Tibial artery (tissue), 4 donors: ENCODE results near the gene USP26.
"Not testable (repeated sequence)": the region's sequence is repeated elsewhere in the genome, so short reads cannot be mapped to it uniquely, and the experiment has no call there.

Source experiments
- DNase-seq, 2 donors: peaks; one replicate each; pipeline ENCODE4 v3.0.0-alpha.2; 2019
- H3K27ac ChIP-seq, 2 donors: fragments of 200-600 bp; sonication (generic) in 1 of 2; 1 replicate in 1 of 2; 2 replicates in 1 of 2; pipeline ENCODE4 v1.5.1; 2018 to 2019; ENCODE audit warnings: mild to moderate bottlenecking in 1 of 2
- H3K27me3 ChIP-seq, 2 donors: fragments of 200-600 bp; sonication (generic) in 1 of 2; one replicate each; pipeline versions ENCODE4 v1.5.1 to v1.6.0; 2016 to 2019
- H3K36me3 ChIP-seq, 3 donors: fragments of 200-600 bp; sonication (generic) in 2 of 3; one replicate each; pipeline ENCODE4 v1.5.1; 2016 to 2019; ENCODE audit warnings: mild to moderate bottlenecking in 2 of 3
- H3K4me1 ChIP-seq, 4 donors: fragments of 200-600 bp; sonication (generic) in 2 of 4; 1 replicate in 3 of 4; 2 replicates in 1 of 4; pipeline ENCODE4 v1.5.1; 2016 to 2019
- H3K4me3 ChIP-seq, 2 donors: fragments of 200-600 bp; sonication (generic) in 1 of 2; 1 replicate in 1 of 2; 2 replicates in 1 of 2; pipeline ENCODE4 v1.5.1; 2018 to 2019; ENCODE audit warnings: mild to moderate bottlenecking in 2 of 2
- H3K9me3 ChIP-seq, 3 donors: fragments of 200-600 bp; sonication (generic) in 1 of 3; one replicate each; pipeline ENCODE4 v1.5.1; 2016 to 2019
- intact Hi-C: fragments of 100-400 bp; cut with DNase I; formaldehyde crosslinking; loops from one replicate; pipeline ENCODE4 v1.15.0; 2023; ENCODE audit warnings: low total_unique reads
- TF ChIP-seq, protein P1 (sequence below), 2 experiments: fragments of 200-600 bp in 1 of 2; fragments of 450-650 bp in 1 of 2; IDR thresholded peaks; one replicate each; pipeline ENCODE4 v1.5.1; 2017 to 2019; ENCODE audit warnings: antibody characterized with exemption in 2 of 2, mild to moderate bottlenecking in 1 of 2, moderate library complexity in 1 of 2

The USP26 gene

DNA sequence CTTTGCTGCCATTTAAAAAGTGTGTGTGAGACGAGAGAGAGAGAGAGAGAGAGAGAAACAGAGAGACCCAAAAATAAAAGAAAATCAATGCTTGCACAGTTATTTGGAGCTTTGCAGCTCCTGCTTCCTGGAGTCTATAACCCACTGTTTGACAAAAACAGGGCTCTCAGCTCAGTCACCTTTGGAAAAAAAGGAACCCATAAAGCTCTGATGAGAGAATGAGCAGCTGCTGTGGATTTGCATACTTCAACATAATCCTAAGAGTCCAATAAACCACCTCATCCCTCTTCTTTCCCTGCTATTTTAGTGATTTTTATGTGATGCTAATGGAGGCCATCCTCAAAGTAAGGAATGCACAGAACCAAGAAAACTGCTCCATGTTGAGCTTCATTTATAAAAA lies 50.3 kb downstream of the USP26 start:
- H3K4me3 ChIP-seq: no peak overlapping the region
- no peak overlapping the region for H3K27ac ChIP-seq
- no peaks in the 10 kb centered on the region for H3K27me3 ChIP-seq
- H3K36me3 ChIP-seq: no peaks in the 10 kb centered on the region
- no peaks in the 10 kb centered on the region for H3K4me1 ChIP-seq
- TF ChIP-seq, protein P1, sequence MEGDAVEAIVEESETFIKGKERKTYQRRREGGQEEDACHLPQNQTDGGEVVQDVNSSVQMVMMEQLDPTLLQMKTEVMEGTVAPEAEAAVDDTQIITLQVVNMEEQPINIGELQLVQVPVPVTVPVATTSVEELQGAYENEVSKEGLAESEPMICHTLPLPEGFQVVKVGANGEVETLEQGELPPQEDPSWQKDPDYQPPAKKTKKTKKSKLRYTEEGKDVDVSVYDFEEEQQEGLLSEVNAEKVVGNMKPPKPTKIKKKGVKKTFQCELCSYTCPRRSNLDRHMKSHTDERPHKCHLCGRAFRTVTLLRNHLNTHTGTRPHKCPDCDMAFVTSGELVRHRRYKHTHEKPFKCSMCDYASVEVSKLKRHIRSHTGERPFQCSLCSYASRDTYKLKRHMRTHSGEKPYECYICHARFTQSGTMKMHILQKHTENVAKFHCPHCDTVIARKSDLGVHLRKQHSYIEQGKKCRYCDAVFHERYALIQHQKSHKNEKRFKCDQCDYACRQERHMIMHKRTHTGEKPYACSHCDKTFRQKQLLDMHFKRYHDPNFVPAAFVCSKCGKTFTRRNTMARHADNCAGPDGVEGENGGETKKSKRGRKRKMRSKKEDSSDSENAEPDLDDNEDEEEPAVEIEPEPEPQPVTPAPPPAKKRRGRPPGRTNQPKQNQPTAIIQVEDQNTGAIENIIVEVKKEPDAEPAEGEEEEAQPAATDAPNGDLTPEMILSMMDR (IDR thresholded peaks at IDR 0.05): no peak
- intact Hi-C loops: no loop called here
- DNase-seq: no peak
- H3K9me3 ChIP-seq: no peaks in the 10 kb centered on the region

DNA sequence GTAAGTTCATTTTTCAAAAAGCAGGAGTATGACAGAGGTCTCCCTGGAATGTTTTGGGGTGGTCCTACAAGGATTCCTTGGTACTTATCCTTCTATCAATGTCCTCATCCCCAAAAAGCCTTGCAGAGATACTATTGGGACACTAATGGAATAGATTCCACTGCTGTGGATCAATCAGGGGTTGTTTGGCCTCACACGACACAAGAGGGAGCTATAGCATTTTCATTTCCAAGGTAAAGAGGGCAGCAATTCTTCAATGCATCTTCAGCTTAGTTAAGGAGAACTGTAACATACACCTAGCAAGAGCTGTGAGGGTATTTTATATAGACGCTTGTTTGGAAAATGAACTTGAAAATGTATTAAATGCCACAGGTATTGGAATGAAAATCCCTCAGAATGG lies 50.9 kb downstream of the USP26 start:
- Histone ChIP-seq H3K36me3 (no peaks in the 10 kb centered on the region), H3K27me3 (no peaks in the 10 kb centered on the region), H3K27ac (no peak overlapping the region), H3K4me3 (no peak overlapping the region), H3K9me3 (no peaks in the 10 kb centered on the region), H3K4me1 (no peaks in the 10 kb centered on the region)
- TF ChIP-seq, protein P1 (IDR thresholded peaks at IDR 0.05): peak in 1 of 2 experiments; percentile 13
- DNase-seq: no peak
- intact Hi-C loops: no loop called here

DNA sequence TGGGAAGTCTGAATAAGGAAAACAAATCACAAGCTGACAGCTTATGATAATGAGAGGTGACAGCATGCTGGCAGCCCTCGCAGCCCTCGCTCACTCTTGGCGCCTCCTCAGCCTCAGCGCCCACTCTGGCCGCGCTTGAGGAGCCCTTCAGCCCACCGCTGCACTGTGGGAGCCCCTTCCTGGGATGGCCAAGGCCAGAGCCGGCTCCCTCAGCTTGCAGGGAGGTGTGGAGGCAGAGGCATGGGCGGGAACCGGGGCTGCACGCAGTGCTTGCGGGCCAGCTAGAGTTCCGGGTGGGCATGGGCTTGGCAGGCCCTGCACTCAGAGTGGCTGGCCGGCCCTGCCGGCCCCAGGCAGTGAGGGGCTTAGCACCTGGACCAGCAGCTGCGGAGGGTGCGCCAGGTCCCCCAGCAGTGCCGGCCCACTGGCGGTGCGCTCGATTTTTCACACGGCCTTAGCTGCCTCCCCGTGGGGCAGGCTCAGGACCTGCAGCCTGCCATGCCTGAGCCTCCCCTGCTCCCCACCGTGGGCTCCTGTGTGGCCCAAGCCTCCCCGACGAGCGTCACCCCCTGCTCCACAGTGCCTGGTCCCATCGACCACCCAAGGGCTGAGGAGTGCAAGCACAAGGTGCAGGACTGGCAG lies 52.6 kb downstream of the USP26 start:
- H3K9me3 ChIP-seq, H3K27ac ChIP-seq, intact Hi-C loops, DNase-seq, H3K4me3 ChIP-seq, H3K27me3 ChIP-seq, H3K36me3 ChIP-seq, H3K4me1 ChIP-seq: not testable (repeated sequence)

DNA sequence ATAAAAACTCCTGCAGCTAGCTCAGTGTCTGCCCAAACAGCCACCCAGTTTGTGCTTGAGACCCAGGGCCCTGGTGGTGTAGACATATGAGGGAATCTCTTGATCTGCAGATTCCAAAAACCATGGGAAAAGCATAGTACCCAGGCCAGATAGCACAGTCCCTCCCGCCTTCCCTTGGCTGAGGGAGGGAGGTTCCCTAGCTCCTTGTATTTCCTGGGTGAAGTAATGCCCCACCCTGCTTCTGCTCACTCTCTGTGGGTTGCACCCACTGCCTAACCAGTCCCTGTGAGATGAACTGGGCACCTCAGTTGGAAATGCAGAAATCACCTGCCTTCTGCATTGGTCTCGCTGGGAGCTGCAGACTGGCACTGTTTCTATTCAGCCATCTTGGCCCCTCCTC lies 54.6 kb downstream of the USP26 start:
- TF ChIP-seq, protein P1 (IDR thresholded peaks at IDR 0.05): no peak

DNA sequence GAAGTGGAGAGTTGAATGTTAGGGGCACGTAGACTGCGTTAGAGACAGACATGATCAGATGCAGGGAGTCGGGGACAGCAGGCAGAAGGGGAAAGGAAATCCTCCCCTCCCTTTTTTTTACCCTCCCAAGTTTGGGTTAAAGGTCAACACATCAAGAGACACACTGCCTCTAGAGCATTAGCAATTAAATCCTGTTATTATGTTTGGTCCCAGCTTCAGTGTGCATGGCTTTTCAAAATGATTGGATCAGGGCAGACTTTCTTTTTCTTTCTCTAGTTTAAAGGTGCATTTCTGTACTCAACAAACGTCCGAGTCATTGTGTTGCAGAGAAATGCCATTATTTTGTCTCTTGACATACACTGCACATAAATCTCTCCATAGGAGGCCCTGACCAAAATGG lies 63.9 kb downstream of the USP26 start:
- Histone ChIP-seq H3K27me3 (no peaks in the 10 kb centered on the region), H3K27ac (no peak overlapping the region), H3K9me3 (no peaks in the 10 kb centered on the region), H3K4me1 (no peaks in the 10 kb centered on the region), H3K36me3 (no peaks in the 10 kb centered on the region), H3K4me3 (no peak overlapping the region)
- TF ChIP-seq, protein P1 (IDR thresholded peaks at IDR 0.05): no peak
- intact Hi-C loops: no loop called here
- DNase-seq: no peak

More for the DNA sequence above, 54.6 kb downstream of the USP26 start:
- Histone ChIP-seq H3K36me3 (no peaks in the 10 kb centered on the region), H3K27ac (no peak overlapping the region), H3K9me3 (no peaks in the 10 kb centered on the region), H3K27me3 (no peaks in the 10 kb centered on the region), H3K4me1 (no peaks in the 10 kb centered on the region), H3K4me3 (no peak overlapping the region)
- intact Hi-C loops: no loop called here
- no peak for DNase-seq

DNA sequence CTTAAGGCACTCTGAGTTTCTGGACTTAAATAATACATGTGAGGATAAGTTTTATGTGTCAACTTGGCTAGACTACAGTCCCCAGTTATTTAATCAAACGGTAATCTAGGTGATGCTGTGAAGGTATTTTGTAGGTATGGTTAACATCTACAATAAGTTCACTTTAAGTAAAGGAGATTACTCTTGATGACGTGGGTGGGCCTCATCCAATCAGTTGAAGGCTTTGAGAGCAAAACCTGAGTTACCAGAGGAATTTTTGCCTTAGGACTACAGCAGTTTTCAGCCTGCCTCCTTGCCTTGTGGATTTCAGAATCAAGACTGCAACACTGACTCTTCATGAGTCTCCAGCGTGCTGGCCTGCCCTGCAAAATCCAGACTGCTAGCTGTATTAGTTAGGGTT lies 78.7 kb downstream of the USP26 start:
- H3K4me3 ChIP-seq: no peak overlapping the region
- H3K27me3 ChIP-seq: no peaks in the 10 kb centered on the region
- intact Hi-C loops: no loop called here
- DNase-seq: no peak
- TF ChIP-seq, protein P1 (IDR thresholded peaks at IDR 0.05): no peak
- no peaks in the 10 kb centered on the region for H3K4me1 ChIP-seq
- no peaks in the 10 kb centered on the region for H3K9me3 ChIP-seq
- H3K36me3 ChIP-seq: no peaks in the 10 kb centered on the region
- H3K27ac ChIP-seq: no peak overlapping the region
